Measurements from ENCODE around the gene FNIP1.

DNA sequence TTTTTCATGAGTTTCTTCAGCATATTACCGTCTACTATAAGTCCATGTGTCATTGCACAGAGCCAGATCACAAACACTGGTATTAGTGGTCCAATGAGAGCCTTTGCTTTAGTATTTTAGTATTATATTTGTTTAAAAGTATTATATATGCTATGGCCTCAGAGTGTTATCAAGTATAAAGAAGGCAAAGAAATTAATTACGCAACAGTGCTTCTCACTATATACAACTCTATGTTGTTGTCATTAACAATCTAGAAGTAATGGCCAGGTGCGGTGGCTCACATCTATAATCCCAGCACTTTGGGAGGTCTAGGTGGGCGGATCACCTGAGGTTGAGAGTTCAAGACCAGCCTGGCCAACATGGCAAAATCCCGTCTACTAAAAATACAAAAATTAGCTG, 114.6 kb downstream of the FNIP1 start:
- no peak for TF ChIP-seq KDM5B (CRISPR knock-in tag; IDR thresholded peaks at IDR 0.05; ENCODE audit: borderline replicate concordance)
- TF ChIP-seq PAF1 (CRISPR knock-in tag; IDR thresholded peaks at IDR 0.05): no peak
- TF ChIP-seq ZNF615 (CRISPR knock-in tag; IDR thresholded peaks at IDR 0.05; ENCODE audit: borderline replicate concordance): no peak
- no peak for TF ChIP-seq NONO (IDR thresholded peaks at IDR 0.05)
- TF ChIP-seq NONO (CRISPR knock-in tag; conservative IDR thresholded peaks at IDR 0.05): no peak
- no peak for TF ChIP-seq HNF4G (IDR thresholded peaks at IDR 0.05; ENCODE audit: borderline replicate concordance, low read depth, low read length)
- TF ChIP-seq HNF4G (CRISPR knock-in tag; IDR thresholded peaks at IDR 0.05; ENCODE audit: borderline replicate concordance, low read depth): no peak
- no peak for TF ChIP-seq MIER2 (CRISPR knock-in tag; IDR thresholded peaks at IDR 0.05)
- TF ChIP-seq PCBP2 (optimal IDR thresholded peaks at IDR 0.05; ENCODE audit: low read depth, low read length, poor library complexity, severe bottlenecking): no peak
- TF ChIP-seq MYC (CRISPR knock-in tag; IDR thresholded peaks at IDR 0.05; ENCODE audit: borderline replicate concordance): no peak
- TF ChIP-seq CTCF (CRISPR knock-in tag; IDR thresholded peaks at IDR 0.05): no peak
- no peak for TF ChIP-seq HIC2 (CRISPR knock-in tag; IDR thresholded peaks at IDR 0.05; ENCODE audit: low read depth)
- TF ChIP-seq ZKSCAN1 (IDR thresholded peaks at IDR 0.05; ENCODE audit: low read length): no peak
- no peak for TF ChIP-seq RXRA (CRISPR knock-in tag; IDR thresholded peaks at IDR 0.05)
- no peak for TF ChIP-seq ETV5 (CRISPR knock-in tag; IDR thresholded peaks at IDR 0.05; ENCODE audit: borderline replicate concordance)
- TF ChIP-seq EZH2 (conservative IDR thresholded peaks at IDR 0.05; ENCODE audit: low read depth, low read length): no peak

Measured in HepG2 (cell line).